IMR-90 (cell line): Measurements from ENCODE around the gene NDUFA6. TPM values are rescaled to one million over a fixed set of nuclear protein-coding genes. Genes with fewer than 3 reads are reported as not detected.

Experiments
- ATAC-seq: fragments of 200-7000 bp; cut with Tn5 transposase; 2 replicates; pipeline ENCODE4 v1.9.1; 2020; ENCODE audit warnings: low read depth, mild to moderate bottlenecking, moderate library complexity
- BruUV-seq: library from RNA; stranded (reverse); fragments of 400-500 nt; replicated peaks from 2 replicates; lab custom pipeline; 2021; lab: Mats Ljungman, UMichigan
- CTCF ChIA-PET: fragments of 300-600 bp; formaldehyde crosslinking; extraction: SDS; loops from one replicate; lab custom pipeline; 2021; ENCODE audit warnings: antibody characterized with exemption; lab: Yijun Ruan, JAX
- POLR2A ChIA-PET: fragments of 300-600 bp; sonication (Branson Sonifier 250); formaldehyde crosslinking; loops from one replicate; lab custom pipeline; 2022; ENCODE audit warnings: antibody characterized with exemption; ENCODE audit not compliant: unreplicated experiment; lab: Charles Lee
- DNase-seq: peaks from one replicate; pipeline ENCODE4 v3.0.0; 2013
- H2AFZ ChIP-seq: replicated peaks from 2 replicates; pipeline ENCODE3; 2013; ENCODE audit warnings: low read length, mild to moderate bottlenecking; ENCODE audit not compliant: poor library complexity
- H2AK5ac ChIP-seq: 2 replicates; pipeline ENCODE4 v1.6.1; 2013; ENCODE audit warnings: low read depth, low read length, inconsistent platforms
- H2AK9ac ChIP-seq: replicated peaks from 2 replicates; pipeline ENCODE3; 2013; ENCODE audit warnings: mild to moderate bottlenecking, low read depth, low read length, moderate library complexity; ENCODE audit not compliant: poor library complexity
- H2BK120ac ChIP-seq: 2 replicates; pipeline ENCODE4 v1.6.1; 2013; ENCODE audit warnings: low read depth, low read length, inconsistent platforms
- H2BK15ac ChIP-seq: 3 replicates; pipeline ENCODE4 v1.6.1; 2013; ENCODE audit warnings: low read depth, low read length, inconsistent platforms
- H2BK20ac ChIP-seq: 2 replicates; pipeline ENCODE4 v1.6.1; 2013; ENCODE audit warnings: low read depth, mild to moderate bottlenecking, inconsistent platforms, low read length, moderate library complexity
- H2BK5ac ChIP-seq: 2 replicates; pipeline ENCODE4 v1.6.1; 2013; ENCODE audit warnings: mild to moderate bottlenecking, low read depth, low read length, inconsistent platforms; ENCODE audit not compliant: poor library complexity, severe bottlenecking
- H3K14ac ChIP-seq: replicated peaks from 2 replicates; pipeline ENCODE4 v1.6.1; 2013; ENCODE audit warnings: low read depth, low read length, inconsistent platforms
- H3K18ac ChIP-seq: 2 replicates; pipeline ENCODE4 v1.6.1; 2013; ENCODE audit warnings: low read depth, low read length, control low read depth
- H3K23ac ChIP-seq: 2 replicates; pipeline ENCODE4 v1.6.1; 2013; ENCODE audit warnings: low read depth, low read length, inconsistent platforms
- H3K27ac ChIP-seq: 2 replicates; pipeline ENCODE4 v1.5.1; 2013; ENCODE audit warnings: mild to moderate bottlenecking, control low read depth, low read length; ENCODE audit not compliant: insufficient read depth
- H3K27me3 ChIP-seq: 2 replicates; pipeline ENCODE4 v1.6.1; 2013; ENCODE audit warnings: low read length; ENCODE audit not compliant: control insufficient read depth, insufficient read depth
- H3K36me3 ChIP-seq: 2 replicates; pipeline ENCODE4 v1.6.1; 2013; ENCODE audit warnings: low read length, mixed read lengths; ENCODE audit not compliant: control insufficient read depth, insufficient read depth
- H3K4ac ChIP-seq: 2 replicates; pipeline ENCODE4 v1.6.1; 2013; ENCODE audit warnings: low read depth, low read length, inconsistent platforms
- H3K4me1 ChIP-seq: 2 replicates; pipeline ENCODE4 v1.6.1; 2013; ENCODE audit warnings: low read length, mixed read lengths; ENCODE audit not compliant: control insufficient read depth, insufficient read depth
- H3K4me2 ChIP-seq: 2 replicates; pipeline ENCODE4 v1.6.1; 2013; ENCODE audit warnings: low read depth, mild to moderate bottlenecking, control low read depth, low read length, moderate library complexity
- H3K4me3 ChIP-seq: 2 replicates; pipeline ENCODE4 v1.5.1; 2013; ENCODE audit warnings: low read depth, mild to moderate bottlenecking, control low read depth, low read length, moderate library complexity; ENCODE audit not compliant: insufficient read depth
- H3K56ac ChIP-seq: 2 replicates; pipeline ENCODE4 v1.6.1; 2013; ENCODE audit warnings: low read length, inconsistent platforms; ENCODE audit not compliant: insufficient read depth; ENCODE audit errors: extremely low read depth
- H3K79me1 ChIP-seq, 2 experiments: 2 replicates each; pipeline ENCODE4 v1.6.1; 2013; ENCODE audit warnings: low read length in 2 of 2, inconsistent platforms in 1 of 2, low read depth in 1 of 2
- H3K9ac ChIP-seq: 2 replicates; pipeline ENCODE4 v1.6.1; 2013; ENCODE audit warnings: low read depth, low read length, control low read depth
- H3K9me1 ChIP-seq: 2 replicates; pipeline ENCODE4 v1.6.1; 2013; ENCODE audit warnings: low read length, inconsistent platforms; ENCODE audit not compliant: insufficient read depth
- H3K9me3 ChIP-seq: 2 replicates; pipeline ENCODE4 v1.6.1; 2013; ENCODE audit warnings: low read length; ENCODE audit not compliant: control insufficient read depth, insufficient read depth
- H4K20me1 ChIP-seq: 2 replicates; pipeline ENCODE4 v1.6.1; 2013; ENCODE audit warnings: low read length, inconsistent platforms; ENCODE audit not compliant: insufficient read depth
- H4K5ac ChIP-seq: 2 replicates; pipeline ENCODE4 v1.6.1; 2013; ENCODE audit warnings: mild to moderate bottlenecking, low read depth, low read length, control low read depth
- H4K8ac ChIP-seq, 2 experiments: 2 replicates each; pipeline ENCODE4 v1.6.1; 2013; ENCODE audit warnings: low read depth in 2 of 2, low read length in 2 of 2, control low read depth in 1 of 2, inconsistent platforms in 1 of 2
- H4K91ac ChIP-seq: 2 replicates; pipeline ENCODE4 v1.6.1; 2013; ENCODE audit warnings: low read depth, low read length, inconsistent platforms; ENCODE audit not compliant: insufficient read depth
- BHLHE40 ChIP-seq: fragments of 150-350 bp; IDR thresholded peaks from 2 replicates; pipeline ENCODE4 v1.6.1; 2016; ENCODE audit warnings: mild to moderate bottlenecking, low read depth, low read length
- CEBPB ChIP-seq: IDR thresholded peaks from 2 replicates; pipeline ENCODE4 v1.6.1; 2012; ENCODE audit warnings: low read depth, low read length, improper control_type of control experiment
- CHD1 ChIP-seq: IDR thresholded peaks from 2 replicates; pipeline ENCODE4 v1.6.1; 2012; ENCODE audit warnings: low read depth, low read length, improper control_type of control experiment
- CTCF ChIP-seq: conservative IDR thresholded peaks from 2 replicates; pipeline ENCODE4 v1.5.1; 2012; ENCODE audit warnings: mild to moderate bottlenecking, low read depth, low read length, improper control_type of control experiment
- ELK1 ChIP-seq: fragments of 150-350 bp; IDR thresholded peaks from 2 replicates; pipeline ENCODE4 v1.6.1; 2016; ENCODE audit warnings: low read depth, mild to moderate bottlenecking, low read length, moderate library complexity, borderline replicate concordance
- FOS ChIP-seq: fragments of 150-350 bp; IDR thresholded peaks from 2 replicates; pipeline ENCODE4 v1.6.1; 2016; ENCODE audit warnings: low read depth, low read length
- MAFK ChIP-seq: IDR thresholded peaks from 2 replicates; pipeline ENCODE4 v1.6.1; 2012; ENCODE audit warnings: low read depth, low read length, improper control_type of control experiment
- MAZ ChIP-seq: IDR thresholded peaks from 2 replicates; pipeline ENCODE4 v1.6.1; 2012; ENCODE audit warnings: low read depth, mild to moderate bottlenecking, low read length, improper control_type of control experiment, moderate library complexity, borderline replicate concordance
- MXI1 ChIP-seq: IDR thresholded peaks from 2 replicates; pipeline ENCODE4 v1.6.1; 2012; ENCODE audit warnings: low read depth, mild to moderate bottlenecking, low read length, moderate library complexity, borderline replicate concordance
- NFE2L2 ChIP-seq: fragments of 150-350 bp; IDR thresholded peaks from 2 replicates; pipeline ENCODE4 v1.6.1; 2016; ENCODE audit warnings: low read depth, mild to moderate bottlenecking, low read length
- POLR2A ChIP-seq: IDR thresholded peaks from 2 replicates; pipeline ENCODE4 v1.6.1; 2012; ENCODE audit warnings: mild to moderate bottlenecking, low read depth, low read length
- RAD21 ChIP-seq: IDR thresholded peaks from 2 replicates; pipeline ENCODE4 v1.6.1; 2012; ENCODE audit warnings: low read length, improper control_type of control experiment
- RCOR1 ChIP-seq: IDR thresholded peaks from 2 replicates; pipeline ENCODE4 v1.6.1; 2012; ENCODE audit warnings: mild to moderate bottlenecking, low read length, improper control_type of control experiment; ENCODE audit not compliant: insufficient replicate concordance
- RFX5 ChIP-seq: IDR thresholded peaks from 2 replicates; pipeline ENCODE4 v1.8.0; 2012; ENCODE audit warnings: low read depth, mild to moderate bottlenecking, low read length, moderate library complexity
- SMC3 ChIP-seq: fragments of 150-350 bp; IDR thresholded peaks from 2 replicates; pipeline ENCODE4 v1.6.1; 2016; ENCODE audit warnings: low read depth, mild to moderate bottlenecking, antibody characterized with exemption, low read length, moderate library complexity
- USF2 ChIP-seq: fragments of 150-350 bp; IDR thresholded peaks from 2 replicates; pipeline ENCODE4 v1.6.1; 2017; ENCODE audit warnings: mild to moderate bottlenecking, antibody characterized with exemption, low read length, low read depth
- dilution Hi-C: fragments of 300-500 bp; cut with HindIII; formaldehyde crosslinking; loops from one replicate; pipeline ENCODE4 v1.14.3; 2018; ENCODE audit warnings: low sequenced_read_pairs; ENCODE audit not compliant: unreplicated experiment
- in situ Hi-C: fragments of 300-500 bp; cut with MboI; formaldehyde crosslinking; loops from 3 replicates; pipeline ENCODE4 v1.14.3; 2019; ENCODE audit warnings: low sequenced_read_pairs, inconsistent platforms, mixed read lengths
- intact Hi-C: fragments of 100-400 bp; cut with micrococcal nuclease; formaldehyde crosslinking; loops from 2 replicates; pipeline ENCODE4 v1.10.0; 2022
- polyA plus RNA-seq, 3 experiments: library from polyadenylated mRNA; depleted of rRNA; stranded (reverse); fragments of >200 nt; gene quantifications; 2 replicates each; pipeline ENCODE4 v1.2.3, GENCODE V29; 2012; ENCODE audit warnings: low replicate concordance in 1 of 3
- total RNA-seq: library from RNA; depleted of rRNA; stranded (reverse); fragments of >200 nt; gene quantifications from 2 replicates; pipeline ENCODE4 v1.2.3, GENCODE V29; 2012

Gene NDUFA6
- total and polyA plus RNA-seq, 2 of the 4 experiments (the other 2 are of a cell fraction), result 48.8 to 89.0 TPM

- no peak overlapping the region for H3K56ac ChIP-seq
- no peak overlapping the region for H3K18ac ChIP-seq
- no peak overlapping the region for H2BK20ac ChIP-seq
- H3K23ac ChIP-seq, result no peak overlapping the region
- in situ Hi-C loops, result no loop called here
- no peak overlapping the region for H2AK5ac ChIP-seq
- H3K27me3 ChIP-seq, result no peaks in the 10 kb centered on the region
- H2BK120ac ChIP-seq, result no peak overlapping the region
- H3K27ac ChIP-seq, result no peak overlapping the region
- no peak overlapping the region for H4K91ac ChIP-seq
- ATAC-seq, result no peak
- ChIA-PET POLR2A (no interaction called here), CTCF (no interaction called here)
- no peaks in the 10 kb centered on the region for H3K36me3 ChIP-seq
- H2AK9ac ChIP-seq, result no peak overlapping the region
- no peak overlapping the region for H2BK15ac ChIP-seq
- H3K9ac ChIP-seq, result no peak overlapping the region
- no peaks in the 10 kb centered on the region for H3K4me1 ChIP-seq
- H3K4me2 ChIP-seq, result no peak overlapping the region
- H3K9me1 ChIP-seq, result no peaks in the 10 kb centered on the region
- BruUV-seq, result no TSS peak
- peaks cover 7% of the 10 kb centered on the region for H3K9me3 ChIP-seq
- TF ChIP-seq MAFK (no peak), CEBPB (no peak), SMC3 (no peak), RAD21 (no peak), FOS (no peak), MXI1 (no peak), RCOR1 (no peak), NFE2L2 (no peak), ELK1 (no peak), USF2 (no peak), CHD1 (no peak), RFX5 (no peak), CTCF (no peak), MAZ (no peak), POLR2A (no peak), BHLHE40 (no peak)
- no peak overlapping the region for H2BK5ac ChIP-seq
- no peaks in the 10 kb centered on the region for H3K79me1 ChIP-seq
- no peak for DNase-seq
- H4K5ac ChIP-seq, result no peak overlapping the region
- H4K20me1 ChIP-seq, result no peaks in the 10 kb centered on the region
- no peak overlapping the region for H4K8ac ChIP-seq
- intact Hi-C loops, result no loop called here
- dilution Hi-C loops, result no loop called here
- H3K4ac ChIP-seq, result no peak overlapping the region
- no peak overlapping the region for H2AFZ ChIP-seq
- H3K4me3 ChIP-seq, result no peak overlapping the region
- no peak overlapping the region for H3K14ac ChIP-seq
These were observed 48.8 kb downstream of the NDUFA6 start for GRCh38 chr22:42041784-42042183.
